Astrocyte (in vitro differentiated cells and primary cell): ENCODE measurements around the gene DLGAP4.

ENCODE experiments used
- EZH2 ChIP-seq: IDR thresholded peaks from 2 replicates; pipeline ENCODE4 v1.6.1; 2012; ENCODE audit warnings: mild to moderate bottlenecking, low read length, inconsistent platforms; ENCODE audit not compliant: insufficient read depth
- TF ChIP-seq, protein P1 (sequence below): IDR thresholded peaks from 2 replicates; pipeline ENCODE4 v1.5.1; 2011; ENCODE audit warnings: low read depth, mild to moderate bottlenecking, inconsistent platforms, low read length, moderate library complexity; ENCODE audit not compliant: insufficient read depth

DNA sequence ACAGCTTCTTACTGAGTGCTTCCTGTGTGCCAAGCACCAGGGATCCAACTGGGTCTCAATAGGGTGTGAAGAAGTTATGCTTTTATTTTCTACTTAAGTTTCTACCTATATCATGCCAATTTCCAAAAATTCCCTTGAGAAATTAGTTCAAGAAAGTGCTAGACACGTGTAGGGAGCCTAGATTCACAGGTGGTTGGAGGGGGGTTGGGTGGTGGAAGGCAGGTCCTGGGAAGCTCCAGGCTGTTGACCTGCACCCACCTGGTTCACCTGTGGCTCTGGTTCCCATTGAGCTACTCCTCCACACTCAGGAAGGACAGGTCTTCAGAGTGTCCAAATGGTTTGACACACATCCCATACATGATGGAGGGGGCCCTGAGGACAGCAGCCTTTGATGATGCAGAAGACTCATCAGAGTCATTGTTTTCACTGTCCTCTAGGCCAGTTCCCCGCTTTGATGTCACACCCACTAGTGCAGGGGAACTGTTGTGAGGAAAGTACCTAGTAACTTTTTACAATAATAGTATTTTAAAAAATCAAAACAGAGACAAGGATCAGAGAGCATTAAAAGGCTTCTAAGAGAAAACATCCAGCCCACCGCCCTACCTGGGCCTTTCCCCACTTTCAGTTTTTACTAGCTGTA lies 195.3 kb downstream of the DLGAP4 start:
- TF ChIP-seq, protein P1, sequence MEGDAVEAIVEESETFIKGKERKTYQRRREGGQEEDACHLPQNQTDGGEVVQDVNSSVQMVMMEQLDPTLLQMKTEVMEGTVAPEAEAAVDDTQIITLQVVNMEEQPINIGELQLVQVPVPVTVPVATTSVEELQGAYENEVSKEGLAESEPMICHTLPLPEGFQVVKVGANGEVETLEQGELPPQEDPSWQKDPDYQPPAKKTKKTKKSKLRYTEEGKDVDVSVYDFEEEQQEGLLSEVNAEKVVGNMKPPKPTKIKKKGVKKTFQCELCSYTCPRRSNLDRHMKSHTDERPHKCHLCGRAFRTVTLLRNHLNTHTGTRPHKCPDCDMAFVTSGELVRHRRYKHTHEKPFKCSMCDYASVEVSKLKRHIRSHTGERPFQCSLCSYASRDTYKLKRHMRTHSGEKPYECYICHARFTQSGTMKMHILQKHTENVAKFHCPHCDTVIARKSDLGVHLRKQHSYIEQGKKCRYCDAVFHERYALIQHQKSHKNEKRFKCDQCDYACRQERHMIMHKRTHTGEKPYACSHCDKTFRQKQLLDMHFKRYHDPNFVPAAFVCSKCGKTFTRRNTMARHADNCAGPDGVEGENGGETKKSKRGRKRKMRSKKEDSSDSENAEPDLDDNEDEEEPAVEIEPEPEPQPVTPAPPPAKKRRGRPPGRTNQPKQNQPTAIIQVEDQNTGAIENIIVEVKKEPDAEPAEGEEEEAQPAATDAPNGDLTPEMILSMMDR: no peak
- TF ChIP-seq EZH2: no peak
